ENCODE measurements around the gene GOLGA1.
"Not testable (repeated sequence)": the region's sequence is repeated elsewhere in the genome, so short reads cannot be mapped to it uniquely, and the experiment has no call there.

GOLGA1 gene

DNA sequence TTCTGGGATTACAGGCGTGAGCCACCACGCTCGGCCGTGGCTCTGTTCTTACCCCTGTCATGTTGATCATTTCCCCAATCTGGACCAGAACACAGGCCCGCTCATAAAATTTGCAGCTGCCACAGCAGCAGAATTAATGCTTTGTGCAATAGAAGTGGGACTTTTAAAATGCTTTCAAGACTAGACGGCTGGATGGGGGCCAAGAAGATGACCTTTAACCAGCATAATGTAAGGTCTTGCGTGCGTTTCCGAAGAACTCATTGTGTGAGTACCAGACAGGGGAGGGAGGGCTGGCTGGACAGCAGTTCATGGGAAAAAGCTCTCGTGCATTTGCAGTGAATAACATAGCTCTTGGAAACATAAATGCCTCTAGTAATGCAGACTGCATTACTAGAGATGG is 91.1 kb downstream of the GOLGA1 start:
- TF ChIP-seq CTCF (IDR thresholded peaks at IDR 0.05; ENCODE audit: insufficient read depth, low read length) (no peak), SPI1 (IDR thresholded peaks at IDR 0.05; ENCODE audit: borderline replicate concordance, low read depth) (no peak), REST (IDR thresholded peaks at IDR 0.05; ENCODE audit: insufficient replicate concordance, low read depth) (no peak), GABPA (IDR thresholded peaks at IDR 0.05; ENCODE audit: low read depth) (no peak), POLR2AphosphoS5 (IDR thresholded peaks at IDR 0.05; ENCODE audit: low read depth) (no peak)
- Histone ChIP-seq H3K27ac (replicated peaks) (no peak overlapping the region), H3K4me3 (replicated peaks; ENCODE audit: insufficient read depth, low read length) (no peak overlapping the region), H3K27me3 (ENCODE audit: insufficient read depth, poor library complexity, severe bottlenecking) (no peaks in the 10 kb centered on the region)
- no peak for DNase-seq (ENCODE audit: low read depth in 1 of 2, low spot score in 1 of 2)

DNA sequence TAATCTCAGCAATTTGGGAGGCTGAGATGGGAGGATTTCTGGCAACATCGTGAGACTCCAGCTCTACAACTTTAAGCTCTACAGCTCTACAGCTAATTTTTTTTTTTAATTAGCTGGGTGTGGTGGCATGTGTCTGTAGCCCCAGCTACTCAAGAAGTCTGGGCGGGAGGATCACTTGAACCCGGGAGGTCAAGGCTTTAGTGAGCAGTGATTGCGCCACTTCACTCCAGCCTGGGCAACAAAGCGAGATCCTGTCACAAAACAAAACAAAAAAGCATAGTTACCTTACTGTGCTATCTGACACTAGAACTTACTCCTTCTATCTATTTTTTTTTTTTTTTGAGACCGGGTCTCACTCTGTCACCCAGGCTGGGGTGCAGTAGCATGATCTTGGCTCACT is 93.9 kb downstream of the GOLGA1 start:
- no peak overlapping the region for H3K4me3 ChIP-seq (replicated peaks; ENCODE audit: insufficient read depth, low read length)
- DNase-seq (ENCODE audit: low read depth in 1 of 2, low spot score in 1 of 2): no peak
- TF ChIP-seq POLR2AphosphoS5 (IDR thresholded peaks at IDR 0.05; ENCODE audit: low read depth): no peak
- TF ChIP-seq CTCF (IDR thresholded peaks at IDR 0.05; ENCODE audit: insufficient read depth, low read length): no peak
- no peak for TF ChIP-seq GABPA (IDR thresholded peaks at IDR 0.05; ENCODE audit: low read depth)
- no peak for TF ChIP-seq REST (IDR thresholded peaks at IDR 0.05; ENCODE audit: insufficient replicate concordance, low read depth)
- TF ChIP-seq SPI1 (IDR thresholded peaks at IDR 0.05; ENCODE audit: borderline replicate concordance, low read depth): no peak
- H3K27me3 ChIP-seq (ENCODE audit: insufficient read depth, poor library complexity, severe bottlenecking): no peaks in the 10 kb centered on the region
- no peak overlapping the region for H3K27ac ChIP-seq (replicated peaks)

GRCh38 chr9:124846467-124846866 is 94.4 kb downstream of the GOLGA1 start:
- not testable (repeated sequence) for H3K4me3 ChIP-seq (replicated peaks; ENCODE audit: insufficient read depth, low read length); DNase-seq (ENCODE audit: low read depth in 1 of 2, low spot score in 1 of 2); H3K27me3 ChIP-seq (ENCODE audit: insufficient read depth, poor library complexity, severe bottlenecking); H3K27ac ChIP-seq (replicated peaks)

DNA sequence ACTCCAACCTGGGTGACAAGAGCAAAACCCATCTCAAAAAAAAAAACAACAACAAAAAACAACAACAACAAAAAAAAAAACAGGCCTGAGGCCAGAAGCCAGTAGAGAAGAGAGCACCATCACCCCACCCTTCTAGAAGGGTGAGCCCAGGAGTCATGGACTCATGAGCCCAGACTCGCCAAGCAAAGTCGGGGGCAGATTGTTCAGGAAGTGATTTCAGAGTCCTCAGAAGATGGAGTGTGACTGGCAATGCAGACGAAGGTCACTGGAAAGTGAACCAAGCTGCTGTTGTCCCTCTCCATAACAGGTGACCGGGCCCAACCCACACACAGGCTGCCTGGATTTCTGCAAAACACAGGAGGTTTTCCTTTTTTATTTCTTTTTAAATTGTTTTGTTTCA is 96.6 kb downstream of the GOLGA1 start:
- no peak overlapping the region for H3K4me3 ChIP-seq (replicated peaks; ENCODE audit: insufficient read depth, low read length)
- H3K27me3 ChIP-seq (ENCODE audit: insufficient read depth, poor library complexity, severe bottlenecking): no peaks in the 10 kb centered on the region
- no peak for TF ChIP-seq POLR2AphosphoS5 (IDR thresholded peaks at IDR 0.05; ENCODE audit: low read depth)
- TF ChIP-seq SPI1 (IDR thresholded peaks at IDR 0.05; ENCODE audit: borderline replicate concordance, low read depth): no peak
- TF ChIP-seq GABPA (IDR thresholded peaks at IDR 0.05; ENCODE audit: low read depth): no peak
- TF ChIP-seq CTCF (IDR thresholded peaks at IDR 0.05; ENCODE audit: insufficient read depth, low read length): no peak
- no peak for TF ChIP-seq REST (IDR thresholded peaks at IDR 0.05; ENCODE audit: insufficient replicate concordance, low read depth)
- no peak overlapping the region for H3K27ac ChIP-seq (replicated peaks)
- no peak for DNase-seq (ENCODE audit: low read depth in 1 of 2, low spot score in 1 of 2)

Measured in HL-60 (cell line).